22Rv1 (cell line): ENCODE results near the gene GTPBP2.

Experiments used
- H3K27ac ChIP-seq: fragments of 450-650 bp; 2 replicates; pipeline ENCODE4 v1.5.1; 2017
- CTCF ChIP-seq: fragments of 450-650 bp; IDR thresholded peaks from 2 replicates; pipeline ENCODE4 v1.5.1; 2017; ENCODE audit warnings: mild to moderate bottlenecking
- ZFX ChIP-seq: fragments of 450-650 bp; IDR thresholded peaks from 2 replicates; pipeline ENCODE4 v1.6.1; 2017; ENCODE audit warnings: antibody characterized with exemption, borderline replicate concordance

The GTPBP2 gene

GRCh38 chr6:43629104-43629504 lies at the start of gene GTPBP2:
GTPBP2 (minus strand) TSS chr6:43629264; CDS start chr6:43629162, 102 bp downstream.
- TF ChIP-seq ZFX (no peak), CTCF (no peak)
- H3K27ac ChIP-seq, result peak within 1 kb of the TSS; percentile 96

GRCh38 chr6:43678341-43678740 lies 49.3 kb upstream of the GTPBP2 start:
- TF ChIP-seq CTCF, result no peak
- no peak for TF ChIP-seq ZFX
- no peak overlapping the region for H3K27ac ChIP-seq

GRCh38 chr6:43677759-43678158 lies 48.7 kb upstream of the GTPBP2 start:
- no peak overlapping the region for H3K27ac ChIP-seq
- no peak for TF ChIP-seq CTCF

- H3K27ac ChIP-seq, result no peak overlapping the region
- TF ChIP-seq CTCF (no peak), ZFX (no peak)
These were observed 48.0 kb upstream of the GTPBP2 start for GRCh38 chr6:43676962-43677606.

GRCh38 chr6:43674921-43675320 lies 45.9 kb upstream of the GTPBP2 start:
- no peak for TF ChIP-seq CTCF
- TF ChIP-seq ZFX, result no peak
- no peak overlapping the region for H3K27ac ChIP-seq

- H3K27ac ChIP-seq, result no peak overlapping the region
- TF ChIP-seq ZFX (no peak), CTCF (no peak)
These were observed 45.2 kb upstream of the GTPBP2 start for GRCh38 chr6:43674291-43674690.

- H3K27ac ChIP-seq, result no peak overlapping the region
- TF ChIP-seq ZFX (no peak), CTCF (no peak)
These were observed 44.5 kb upstream of the GTPBP2 start for GRCh38 chr6:43673444-43674084.
